Measurements from ENCODE around the gene RERE. TPM values are rescaled to one million over a fixed set of nuclear protein-coding genes. Genes with fewer than 3 reads are reported as not detected.

Gene RERE
- polyA plus RNA-seq, 1 experiment = 14.3 TPM

- Histone ChIP-seq H3K27ac (ENCODE audit: low read depth, low read length) (no peak overlapping the region), H3K27me3 (ENCODE audit: control insufficient read depth, insufficient read depth, low read length) (no peaks in the 10 kb centered on the region), H3K9me3 (ENCODE audit: control insufficient read depth, insufficient read depth, low read length) (no peaks in the 10 kb centered on the region), H3K4me3 (ENCODE audit: low read depth, low read length) (no peak overlapping the region)
- ChIA-PET CTCF (interaction anchor here (0.5 to 2.4 kb wide), 5 partner anchors 66 to 335 kb away, joined by 3 to 16 read pairs (median 4); no protein-coding TSS in a partner anchor), POLR2A (no interaction called here)
- TF ChIP-seq, protein P1, sequence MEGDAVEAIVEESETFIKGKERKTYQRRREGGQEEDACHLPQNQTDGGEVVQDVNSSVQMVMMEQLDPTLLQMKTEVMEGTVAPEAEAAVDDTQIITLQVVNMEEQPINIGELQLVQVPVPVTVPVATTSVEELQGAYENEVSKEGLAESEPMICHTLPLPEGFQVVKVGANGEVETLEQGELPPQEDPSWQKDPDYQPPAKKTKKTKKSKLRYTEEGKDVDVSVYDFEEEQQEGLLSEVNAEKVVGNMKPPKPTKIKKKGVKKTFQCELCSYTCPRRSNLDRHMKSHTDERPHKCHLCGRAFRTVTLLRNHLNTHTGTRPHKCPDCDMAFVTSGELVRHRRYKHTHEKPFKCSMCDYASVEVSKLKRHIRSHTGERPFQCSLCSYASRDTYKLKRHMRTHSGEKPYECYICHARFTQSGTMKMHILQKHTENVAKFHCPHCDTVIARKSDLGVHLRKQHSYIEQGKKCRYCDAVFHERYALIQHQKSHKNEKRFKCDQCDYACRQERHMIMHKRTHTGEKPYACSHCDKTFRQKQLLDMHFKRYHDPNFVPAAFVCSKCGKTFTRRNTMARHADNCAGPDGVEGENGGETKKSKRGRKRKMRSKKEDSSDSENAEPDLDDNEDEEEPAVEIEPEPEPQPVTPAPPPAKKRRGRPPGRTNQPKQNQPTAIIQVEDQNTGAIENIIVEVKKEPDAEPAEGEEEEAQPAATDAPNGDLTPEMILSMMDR (IDR thresholded peaks at IDR 0.05; ENCODE audit: low read depth, low read length) = no peak
- no peak for DNase-seq (ENCODE audit: low read depth, low spot score)
These were observed 506.2 kb downstream of the RERE start for GRCh38 chr1:8311068-8311718.

DNA sequence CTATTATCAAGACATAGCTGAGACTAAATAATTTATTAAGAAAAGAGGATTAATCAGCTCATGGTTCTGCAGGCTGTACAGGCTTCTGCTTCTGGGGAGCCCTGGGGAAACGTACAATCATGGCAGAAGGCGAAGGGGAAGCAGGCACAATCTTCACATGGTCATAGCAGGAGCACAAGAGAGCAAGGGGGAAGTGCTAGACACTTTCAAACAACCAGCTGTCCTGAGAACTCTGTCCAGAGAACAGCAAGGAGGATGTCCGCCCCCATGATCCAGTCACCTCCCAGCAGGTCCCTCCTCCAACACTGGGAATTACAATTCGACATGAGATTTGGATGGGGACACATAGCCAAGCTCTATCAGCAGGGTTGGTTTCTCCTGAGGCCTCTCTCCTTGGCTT is 509.8 kb downstream of the RERE start:
- no peak overlapping the region for H3K4me3 ChIP-seq (ENCODE audit: low read depth, low read length)
- no peaks in the 10 kb centered on the region for H3K9me3 ChIP-seq (ENCODE audit: control insufficient read depth, insufficient read depth, low read length)
- DNase-seq (ENCODE audit: low read depth, low spot score) = no peak
- ChIA-PET POLR2A (no interaction called here), CTCF (interaction anchor here (1.5 kb wide), 1 partner anchor 332 kb away, joined by 6 read pairs; no protein-coding TSS in a partner anchor)
- H3K27ac ChIP-seq (ENCODE audit: low read depth, low read length) = no peak overlapping the region
- TF ChIP-seq, protein P1 (IDR thresholded peaks at IDR 0.05; ENCODE audit: low read depth, low read length) = no peak
- no peaks in the 10 kb centered on the region for H3K27me3 ChIP-seq (ENCODE audit: control insufficient read depth, insufficient read depth, low read length)

- no peak for DNase-seq (ENCODE audit: low read depth, low spot score)
These were observed 513.6 kb downstream of the RERE start for GRCh38 chr1:8303876-8304275.

DNA sequence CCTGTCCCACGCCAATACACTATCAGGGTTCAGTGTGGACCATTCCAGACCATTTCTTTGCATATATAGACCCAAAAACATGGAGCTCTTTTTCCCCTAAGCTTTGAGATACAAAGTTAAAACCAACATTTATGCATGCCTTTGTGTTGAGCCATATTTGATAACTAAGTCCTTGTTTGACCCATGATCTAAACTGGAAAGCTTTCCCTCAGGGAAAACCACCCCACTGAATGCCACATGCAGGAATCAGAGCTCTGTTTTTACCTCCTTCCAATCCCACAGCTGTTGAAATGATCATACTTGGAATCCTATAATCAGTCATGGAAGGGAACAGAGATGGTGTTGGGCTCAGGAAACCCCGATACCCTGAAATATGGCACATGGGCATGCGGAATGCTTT is 514.3 kb downstream of the RERE start:
- H3K27me3 ChIP-seq (ENCODE audit: control insufficient read depth, insufficient read depth, low read length) = no peaks in the 10 kb centered on the region
- H3K27ac ChIP-seq (ENCODE audit: low read depth, low read length) = peak overlapping the region; percentile 48
- CTCF ChIA-PET = interaction anchor here (0.5 to 2.1 kb wide), 8 partner anchors 12 to 328 kb away, joined by 3 to 15 read pairs (median 4); no protein-coding TSS in a partner anchor
- no peak overlapping the region for H3K4me3 ChIP-seq (ENCODE audit: low read depth, low read length)
- POLR2A ChIA-PET = interaction anchor here (0.6 to 1.3 kb wide), 3 partner anchors 105 to 291 kb away, joined by 3 to 4 read pairs (median 3); no protein-coding TSS in a partner anchor
- TF ChIP-seq, protein P1 (IDR thresholded peaks at IDR 0.05; ENCODE audit: low read depth, low read length) = no peak
- peak; percentile 56 for DNase-seq (ENCODE audit: low read depth, low spot score)
- H3K9me3 ChIP-seq (ENCODE audit: control insufficient read depth, insufficient read depth, low read length) = no peaks in the 10 kb centered on the region

More at GRCh38 chr1:8303876-8304275, 513.6 kb downstream of the RERE start:
- Histone ChIP-seq H3K9me3 (ENCODE audit: control insufficient read depth, insufficient read depth, low read length) (no peaks in the 10 kb centered on the region), H3K27ac (ENCODE audit: low read depth, low read length) (no peak overlapping the region), H3K4me3 (ENCODE audit: low read depth, low read length) (no peak overlapping the region), H3K27me3 (ENCODE audit: control insufficient read depth, insufficient read depth, low read length) (no peaks in the 10 kb centered on the region)
- TF ChIP-seq, protein P1 (IDR thresholded peaks at IDR 0.05; ENCODE audit: low read depth, low read length) = no peak
- POLR2A ChIA-PET = no interaction called here
- CTCF ChIA-PET = interaction anchor here (2.1 kb wide), 2 partner anchors 11 to 289 kb away, joined by 13 to 15 read pairs; no protein-coding TSS in a partner anchor

Small RNA genes lying within 50 kb of the gene (small RNA-seq; reads per million reads assigned to genes)
- gene MIR6728 (ENCODE audit: insufficient read length, low read depth) (not detected), gene RF00019 (ENCODE audit: insufficient read length, low read depth) (not detected), gene RF00599 (ENCODE audit: insufficient read length, low read depth) (not detected)

Other genes starting within 250 kb of the RERE start
- 1,423 and 1,563 TPM in 2 replicates for gene ENO1, start 61.0 kb upstream of the RERE start, polyA plus RNA-seq (2011; rRNA removed)
- gene CA6, start 128.2 kb upstream of the RERE start, polyA plus RNA-seq (2011; rRNA removed) = not detected in 2 replicates
- not detected in 2 replicates for gene SLC2A7, start 208.8 kb upstream of the RERE start, polyA plus RNA-seq (2011; rRNA removed)

Data from AG04450 (cell line).